HG03280 (cell line): Measurements from ENCODE around the gene PAFAH1B1.
"Not testable (repeated sequence)": the region's sequence is repeated elsewhere in the genome, so short reads cannot be mapped to it uniquely, and the experiment has no call there.

Experiments used
- ATAC-seq: cut with Tn5 transposase; IDR thresholded peaks from one replicate; pipeline ENCODE4 v1.9.1; 2021; ENCODE audit warnings: mild to moderate bottlenecking, moderate library complexity; ENCODE audit not compliant: unreplicated experiment

PAFAH1B1 gene

DNA sequence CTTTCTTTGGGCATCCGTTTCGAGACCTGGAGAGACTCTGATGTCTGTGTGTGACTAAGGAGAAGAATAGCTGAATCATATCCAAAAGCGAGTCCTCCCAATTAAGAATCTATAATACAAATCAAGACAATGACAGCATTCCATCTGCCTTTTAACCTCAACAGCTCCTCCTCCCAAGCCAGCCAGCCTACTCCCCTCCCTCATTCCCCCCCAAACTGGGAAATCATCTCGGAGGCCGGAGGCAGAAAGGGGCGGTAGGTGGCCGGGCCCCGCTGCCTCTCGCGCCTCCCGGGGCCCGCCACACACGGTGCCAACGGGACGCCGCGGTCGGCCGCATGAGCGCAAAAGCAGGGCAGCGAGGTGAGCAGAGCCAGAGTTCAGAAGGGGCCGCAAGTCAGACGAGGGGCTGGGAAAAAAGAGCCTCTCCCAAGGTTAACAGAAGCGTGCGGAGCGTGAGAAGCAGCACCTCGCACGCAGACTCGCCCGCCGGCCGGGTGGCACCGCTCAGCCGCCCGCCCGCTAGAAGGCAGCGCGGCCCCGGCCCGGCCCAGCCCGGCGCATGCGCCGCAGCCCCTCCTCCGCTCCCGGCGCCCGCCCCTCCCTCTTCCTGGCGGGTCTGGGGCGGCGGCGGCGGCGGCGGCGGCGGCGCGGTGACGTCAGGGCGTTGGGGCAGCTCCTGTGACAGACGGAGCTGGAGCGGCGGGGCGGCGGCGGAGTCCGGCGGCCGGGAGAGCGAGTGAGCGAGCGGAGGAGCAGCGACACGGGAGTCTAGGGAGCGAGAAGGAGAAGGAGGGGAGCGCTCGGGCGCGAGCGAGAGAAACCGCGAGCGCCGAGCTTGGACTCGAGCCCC is at the start of gene PAFAH1B1:
Gene PAFAH1B1 (plus strand): TSS at position 684 of the 850 bp plus-strand sequence. CDS start 44,635 bp downstream, outside the sequence.
- peak; percentile 86 for ATAC-seq

DNA sequence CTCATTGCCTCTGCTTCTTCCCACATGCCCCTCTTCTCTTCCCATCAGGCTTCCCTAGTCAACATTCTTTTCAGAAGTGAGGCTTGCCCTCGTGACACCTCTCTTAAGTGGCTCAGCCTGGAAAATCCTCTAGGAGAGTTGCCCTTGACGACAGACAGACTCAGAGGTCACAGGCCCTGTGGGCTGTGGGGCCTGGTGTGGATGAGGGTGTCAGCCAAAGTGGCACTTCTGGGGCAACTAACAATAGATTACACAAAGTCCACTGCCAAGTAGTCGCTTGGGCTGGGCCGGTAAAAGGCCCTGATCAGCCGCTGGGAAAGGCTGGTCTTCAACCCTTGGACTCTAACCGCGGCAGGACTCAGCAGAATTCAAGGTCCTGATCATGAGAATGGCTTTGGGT is 48.1 kb upstream of the PAFAH1B1 start:
- ATAC-seq = no peak

DNA sequence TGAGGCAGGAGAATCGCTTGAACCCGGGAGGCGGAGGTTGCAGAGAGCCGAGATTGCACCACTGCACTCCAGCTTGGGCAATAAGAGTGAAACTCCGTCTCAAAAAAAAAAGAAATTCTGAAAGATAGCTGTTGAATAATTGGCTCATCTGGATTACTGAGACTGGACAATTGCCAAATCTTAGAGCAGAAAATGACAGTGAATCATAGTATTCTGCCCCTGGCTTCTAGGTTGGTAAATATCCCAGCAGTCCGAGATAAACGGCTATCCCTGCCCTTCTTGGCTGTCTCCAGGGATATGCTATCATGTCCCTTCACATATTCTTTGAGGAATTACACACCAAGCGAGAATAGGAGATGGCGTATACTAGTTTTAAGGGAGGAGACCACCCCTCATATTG is 46.3 kb upstream of the PAFAH1B1 start:
- no peak for ATAC-seq

DNA sequence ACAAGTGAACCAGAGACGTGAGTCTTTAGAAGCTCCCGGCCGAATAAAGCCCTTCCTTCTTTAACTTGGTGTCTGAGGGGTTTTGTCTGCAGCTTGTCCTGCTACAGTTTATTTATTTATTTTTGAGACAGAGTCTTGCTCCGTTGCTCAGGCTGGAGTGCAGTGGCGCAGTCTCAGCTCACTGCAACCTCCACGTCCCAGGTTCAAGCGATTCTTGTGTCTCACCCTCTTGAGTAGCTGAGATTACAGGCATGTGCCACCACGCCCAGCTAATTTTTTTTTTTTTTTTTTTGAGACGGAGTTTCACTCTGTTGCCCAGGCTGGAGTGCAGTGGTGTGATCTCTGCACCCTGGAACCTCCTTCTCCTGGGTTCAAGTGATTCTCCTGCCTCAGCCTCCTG is 45.4 kb upstream of the PAFAH1B1 start:
- ATAC-seq = not testable (repeated sequence)

DNA sequence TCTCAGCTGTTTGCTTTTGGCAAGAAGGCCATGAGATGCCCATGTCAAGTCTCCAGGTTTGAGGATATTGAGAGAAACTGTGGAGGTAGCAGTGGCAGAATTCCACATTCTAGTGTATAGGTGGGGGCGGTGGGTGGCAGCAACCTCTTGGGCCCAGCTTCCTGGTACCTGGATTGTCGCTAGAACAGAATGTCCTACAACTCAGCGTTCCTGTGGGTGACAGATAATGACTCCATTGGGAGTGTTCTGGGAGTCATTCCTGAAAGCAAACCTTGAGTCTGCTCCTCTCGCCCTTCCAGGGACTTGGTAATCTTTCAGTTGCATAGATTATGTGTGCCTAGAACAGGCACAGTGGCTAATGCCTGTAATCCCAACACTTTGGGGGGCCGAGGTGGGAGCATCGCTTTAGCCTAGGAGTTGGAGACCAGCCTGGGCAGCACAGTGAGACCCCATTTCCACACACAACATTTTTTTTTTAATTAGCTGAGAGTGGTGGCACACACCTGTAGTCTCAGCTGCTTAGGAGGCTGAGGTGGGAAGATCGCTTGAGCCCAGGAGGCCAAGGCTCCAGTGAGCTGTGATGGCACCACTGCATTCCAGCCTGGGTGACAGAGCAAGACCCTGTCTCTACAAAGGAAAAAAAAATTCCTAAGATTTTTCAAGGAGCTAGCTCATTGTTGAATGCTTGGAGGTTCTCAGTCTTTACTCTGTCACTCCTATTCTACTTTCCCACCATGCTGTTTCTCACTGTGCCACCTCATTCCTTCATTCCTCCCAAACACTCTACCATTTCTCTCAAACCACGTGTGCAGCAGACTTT is 43.9 kb upstream of the PAFAH1B1 start:
- no peak for ATAC-seq

DNA sequence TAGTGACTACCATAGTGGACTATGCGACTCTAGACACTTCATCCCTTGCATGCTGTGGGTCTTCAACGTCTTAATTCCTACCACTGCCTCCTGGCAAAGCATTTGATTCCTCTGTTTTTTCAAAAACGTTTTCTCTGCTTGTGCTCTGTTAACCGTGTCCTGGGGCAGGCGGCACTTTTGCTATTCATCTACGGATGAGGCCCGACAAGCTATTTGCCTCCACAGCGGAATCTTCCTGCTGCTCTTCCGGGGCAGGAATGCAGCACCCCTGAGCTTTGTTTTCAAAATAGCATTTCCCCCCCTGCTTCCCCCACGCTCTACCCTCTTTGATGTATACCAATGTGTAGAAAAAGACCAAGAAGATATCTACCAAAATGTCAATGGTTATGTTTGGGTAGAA is 42.0 kb upstream of the PAFAH1B1 start:
- no peak for ATAC-seq

DNA sequence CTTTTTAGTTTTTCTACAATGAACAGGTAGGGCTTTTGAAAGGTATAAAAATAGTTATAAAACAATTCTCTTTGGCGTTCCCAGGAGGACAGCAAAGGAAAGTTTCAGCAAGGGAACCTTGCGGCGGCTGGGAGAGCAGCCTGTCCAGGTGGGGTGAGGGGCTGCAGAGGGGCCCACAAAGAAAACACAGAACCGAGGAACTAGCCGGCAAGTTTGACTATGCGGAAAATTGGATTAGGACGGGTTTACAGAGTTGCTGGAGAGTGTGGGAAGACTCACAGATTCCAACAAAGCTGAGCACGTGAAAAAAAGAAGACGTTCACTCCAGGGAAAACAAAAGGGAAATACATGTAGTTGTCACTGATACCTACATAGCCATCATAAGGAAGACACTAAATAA is 41.5 kb upstream of the PAFAH1B1 start:
- ATAC-seq = no peak

DNA sequence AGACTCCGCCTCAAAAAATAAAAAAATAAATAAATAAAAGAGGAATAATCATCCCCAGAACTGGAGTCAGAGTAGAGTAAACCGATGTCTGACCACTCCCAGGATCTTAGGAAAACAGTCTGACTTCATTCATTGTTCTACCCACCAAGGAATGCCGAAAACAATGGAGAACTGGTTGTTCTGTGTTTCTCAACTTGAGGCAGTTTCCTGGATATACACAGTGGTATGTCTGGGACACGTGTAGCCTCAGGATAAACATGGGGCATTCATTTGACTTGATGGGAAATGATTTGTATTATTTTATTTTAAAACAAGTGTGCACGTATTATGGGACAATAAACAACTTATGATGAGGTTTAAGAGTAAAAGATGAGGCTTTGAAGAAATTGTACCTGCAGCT is 32.8 kb upstream of the PAFAH1B1 start:
- no peak for ATAC-seq

DNA sequence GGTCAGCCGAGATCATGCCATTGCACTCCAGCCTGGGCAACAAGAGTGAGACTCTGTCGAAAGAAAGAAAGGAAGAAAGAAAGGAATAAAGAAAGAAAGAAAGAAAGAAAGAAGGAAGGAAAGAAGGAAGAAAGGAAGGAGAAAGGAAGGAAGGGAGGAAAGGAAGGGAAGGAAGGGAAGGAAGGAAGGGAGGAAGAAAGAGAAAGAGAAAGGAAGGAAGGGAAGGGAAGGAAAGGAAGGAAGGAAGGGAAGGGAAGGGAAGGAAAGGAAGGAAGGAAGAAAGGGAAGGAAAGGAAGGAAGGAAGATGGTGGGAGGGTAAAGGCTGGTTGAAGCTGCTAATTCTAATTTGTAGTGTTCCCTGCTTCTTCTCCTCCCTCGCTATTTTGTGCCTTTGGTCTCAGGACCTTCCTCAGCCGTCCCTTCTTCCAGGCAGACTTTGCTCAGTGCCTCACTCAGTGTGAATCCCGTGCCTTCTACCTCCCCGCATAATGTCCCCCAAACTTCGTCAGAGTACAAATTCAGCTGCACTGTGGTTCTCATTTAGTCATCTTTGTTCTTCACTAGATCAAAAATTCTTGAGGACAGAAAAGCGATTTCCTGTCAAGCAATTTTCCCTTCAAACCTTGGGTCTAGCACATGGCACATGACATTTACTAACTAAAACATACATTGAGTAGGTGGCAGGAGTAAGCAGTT is 31.1 kb upstream of the PAFAH1B1 start:
- ATAC-seq = no peak

DNA sequence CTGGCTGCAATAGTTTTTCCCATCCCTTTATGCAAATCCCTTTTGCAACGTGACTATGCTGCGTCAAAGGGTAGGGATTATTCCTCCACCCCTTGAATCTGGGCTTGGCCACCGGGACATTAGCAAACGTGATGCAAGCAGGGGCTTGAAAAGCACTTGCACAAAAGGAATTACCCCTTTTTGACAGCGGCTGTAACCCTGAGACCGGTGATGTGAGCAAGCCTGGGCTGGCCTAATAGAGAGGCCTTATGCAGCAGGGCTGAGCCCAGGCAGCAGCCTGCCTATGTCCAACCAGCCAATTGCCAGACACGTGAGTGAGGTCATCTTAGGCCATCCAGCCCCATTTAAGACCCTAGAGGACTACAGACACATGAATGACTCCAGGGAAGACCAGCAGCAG is 30.4 kb upstream of the PAFAH1B1 start:
- no peak for ATAC-seq

DNA sequence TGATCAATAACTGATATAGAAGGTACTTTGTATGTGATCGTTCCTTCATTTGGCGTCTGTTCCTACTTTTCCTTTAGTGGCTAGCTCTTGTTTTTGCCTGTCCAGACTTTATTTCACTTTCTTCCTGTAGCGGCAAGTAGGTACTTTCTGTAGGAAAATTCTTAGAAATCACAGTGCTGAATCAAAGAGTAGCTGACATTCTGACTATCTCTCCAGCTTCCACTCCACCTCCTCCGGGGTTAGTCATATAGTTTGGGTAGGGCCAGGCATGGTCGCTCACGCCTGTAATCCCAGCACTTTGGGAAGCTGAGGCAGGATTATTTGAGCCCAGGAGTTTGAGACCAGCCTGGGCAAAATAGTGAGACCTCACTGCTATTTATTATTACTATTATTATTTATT is 29.9 kb upstream of the PAFAH1B1 start:
- ATAC-seq = no peak

DNA sequence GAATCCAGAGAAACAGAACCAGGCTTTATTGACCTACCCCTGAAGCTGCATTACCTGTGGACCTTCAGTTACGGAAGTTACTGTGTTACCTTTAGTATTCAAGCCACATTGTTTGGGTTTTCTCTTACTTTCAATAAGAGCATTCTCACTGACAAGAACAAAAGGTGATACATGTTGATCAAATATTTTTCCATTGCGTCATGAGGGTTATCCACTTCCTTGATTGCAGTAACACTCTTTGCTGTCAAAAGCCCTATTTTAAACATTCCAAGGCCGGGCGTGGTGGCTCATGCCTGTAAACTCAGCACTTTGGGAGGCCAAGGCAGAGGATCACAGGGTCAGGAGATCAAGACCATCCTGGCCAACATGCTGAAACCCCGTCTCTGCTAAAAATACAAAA is 28.6 kb upstream of the PAFAH1B1 start:
- no peak for ATAC-seq

DNA sequence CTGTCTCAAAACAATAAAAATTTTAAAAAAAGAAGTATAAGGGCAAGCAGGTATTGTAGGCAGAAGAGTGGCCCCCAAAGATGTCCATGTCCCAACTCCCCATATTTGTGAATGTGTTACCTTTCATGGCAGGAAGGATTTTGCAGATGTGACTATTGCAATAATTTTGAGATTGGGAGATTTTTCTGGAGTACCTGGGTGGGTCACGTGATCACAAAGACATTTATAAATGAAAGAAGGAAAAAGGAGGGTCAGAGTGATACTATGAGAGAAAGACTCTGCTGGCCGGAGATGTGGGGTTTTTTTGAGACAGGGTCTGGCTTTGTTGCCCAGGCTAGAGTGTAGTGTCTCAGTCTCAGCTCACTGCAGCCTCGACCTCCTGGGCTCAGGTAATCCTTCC is 27.4 kb upstream of the PAFAH1B1 start:
- no peak for ATAC-seq

DNA sequence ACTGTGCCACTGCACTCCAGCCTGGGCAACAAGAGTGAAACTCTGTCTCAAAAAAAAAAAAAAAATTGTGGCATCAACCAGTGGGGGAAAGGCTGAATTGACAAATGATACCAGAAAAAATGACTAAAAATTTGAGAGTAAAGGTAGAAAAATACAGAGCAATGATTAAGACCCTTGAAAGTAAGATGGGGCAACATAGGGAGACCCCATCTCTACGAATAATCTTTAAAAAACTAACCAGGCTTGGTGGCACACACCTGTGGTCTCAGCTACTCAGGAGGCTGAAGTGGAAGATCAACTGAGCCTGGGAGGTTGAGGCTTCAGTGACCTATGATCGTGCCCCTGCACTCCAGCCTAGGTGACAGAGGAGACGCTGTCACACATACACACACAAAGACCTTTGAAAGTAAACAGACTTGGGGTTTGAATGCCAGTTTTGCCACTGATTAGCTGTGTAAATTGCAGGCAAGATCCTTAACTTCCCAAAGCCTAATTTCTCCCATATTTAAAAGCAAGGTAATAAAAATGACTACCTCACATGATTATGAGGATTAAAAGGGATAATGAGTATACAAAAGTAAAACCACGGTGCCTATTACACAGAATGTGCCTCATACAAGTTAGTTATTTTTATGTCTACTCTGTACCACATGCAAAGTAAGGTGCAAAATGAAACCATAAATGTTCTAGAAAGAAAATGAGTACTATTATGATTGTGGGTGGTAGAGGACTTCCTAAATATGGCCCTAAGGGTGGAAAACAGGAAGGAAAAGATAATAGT is 21.7 kb upstream of the PAFAH1B1 start:
- ATAC-seq = peak; percentile 78

DNA sequence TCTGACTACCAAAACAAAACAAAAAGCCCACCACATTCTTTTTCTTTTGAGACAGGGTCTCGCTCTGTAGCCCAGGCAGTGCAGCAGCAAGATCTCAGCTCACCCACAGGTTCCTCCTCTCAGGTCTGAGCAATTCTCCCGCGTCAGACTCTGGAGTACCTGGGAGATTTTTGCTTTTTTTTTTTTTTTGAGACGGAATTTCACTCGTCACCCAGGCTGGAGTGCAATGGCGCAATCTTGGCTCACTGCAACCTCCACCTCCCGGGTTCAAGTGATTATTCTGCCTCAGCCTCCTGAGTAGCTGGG is 21.2 kb upstream of the PAFAH1B1 start:
- peak; percentile 41 for ATAC-seq

DNA sequence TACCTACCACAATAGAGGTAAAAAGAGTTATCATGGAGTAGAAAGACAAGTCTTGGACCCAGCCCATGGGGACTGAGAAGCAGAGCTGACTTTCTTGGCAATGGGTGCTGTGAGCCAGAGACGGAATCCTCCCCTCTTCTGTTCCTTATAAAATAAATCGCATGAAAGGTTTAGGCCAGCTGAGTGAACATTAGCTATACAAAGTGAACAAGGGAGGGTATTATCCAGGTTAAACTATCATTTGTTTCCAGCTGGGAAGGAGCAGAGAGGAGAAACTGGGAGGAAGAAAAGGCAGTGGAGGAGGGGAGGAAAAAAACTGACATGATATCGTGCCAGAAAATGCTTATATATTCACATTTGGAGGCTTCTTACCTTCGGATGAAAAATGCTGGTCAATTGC is 13.3 kb upstream of the PAFAH1B1 start:
- no peak for ATAC-seq

DNA sequence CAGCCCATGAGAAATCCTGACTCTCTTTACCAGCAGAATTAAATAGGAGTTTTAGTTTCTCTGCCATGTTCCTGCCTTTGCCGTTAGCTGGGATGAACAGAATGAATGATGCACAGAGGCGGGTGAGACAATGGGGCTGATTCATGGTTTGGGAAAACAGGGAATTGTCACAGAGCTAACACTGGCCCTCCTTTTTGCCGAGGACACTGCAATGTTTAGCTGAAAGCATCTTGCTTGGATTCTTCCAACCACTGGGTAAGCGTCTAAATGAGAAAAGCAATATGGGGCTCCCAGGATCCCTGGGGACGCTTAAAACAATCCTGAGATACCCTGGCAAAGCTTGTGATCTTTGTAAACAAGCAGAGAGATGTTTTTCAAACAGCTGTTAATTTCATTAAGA is 12.8 kb upstream of the PAFAH1B1 start:
- no peak for ATAC-seq

DNA sequence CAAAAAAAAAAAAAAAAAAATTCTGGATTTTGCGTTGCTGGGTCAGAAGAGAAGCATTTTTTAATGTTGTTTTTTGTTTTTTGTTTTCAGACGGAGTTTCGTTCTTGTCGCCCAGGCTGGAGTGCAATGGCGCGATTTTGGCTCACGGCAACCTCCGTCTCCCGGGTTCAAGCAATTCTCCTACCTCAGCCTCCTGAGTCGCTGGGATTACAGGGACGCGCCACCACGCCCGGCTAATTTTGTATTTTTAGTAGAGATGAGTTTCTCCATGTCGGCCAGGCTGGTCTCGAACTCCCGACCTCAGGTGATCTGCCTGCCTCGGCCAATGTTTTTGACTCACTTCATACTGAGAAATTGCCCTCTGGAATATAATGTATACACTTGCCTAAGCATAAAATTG is 11.0 kb upstream of the PAFAH1B1 start:
- ATAC-seq = no peak

DNA sequence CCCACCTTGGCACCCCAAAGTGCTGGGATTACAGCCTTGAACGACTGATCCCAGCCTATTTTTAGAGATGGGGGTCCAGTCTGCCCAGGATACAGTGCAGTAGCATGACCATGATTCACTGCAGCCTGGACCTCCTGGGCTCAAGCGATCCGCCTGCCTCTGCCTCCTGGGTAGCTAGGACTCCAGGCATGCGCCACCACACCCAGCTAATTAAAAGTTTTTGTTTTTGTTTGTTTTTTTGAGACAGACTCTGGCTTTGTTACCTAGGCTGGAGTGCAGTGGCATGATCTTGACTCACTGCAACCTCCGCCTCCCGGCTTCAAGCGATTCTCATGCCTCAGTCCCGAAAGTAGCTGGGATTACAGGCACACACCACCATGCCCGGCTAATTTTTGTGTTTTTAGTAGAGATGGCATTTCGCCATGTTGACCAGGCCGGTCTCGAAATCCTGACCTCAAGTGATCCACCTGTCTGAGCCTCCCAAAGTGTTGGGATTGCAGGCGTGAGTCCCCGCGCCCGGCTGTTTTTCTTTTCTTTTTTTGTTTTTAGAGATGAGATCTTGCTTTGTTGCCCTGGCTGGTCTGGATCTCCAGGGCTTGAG is 2.3 kb upstream of the PAFAH1B1 start:
- ATAC-seq = no peak
